A673 (cell line): ENCODE measurements around the gene MIDN. TPM values are rescaled to one million over a fixed set of nuclear protein-coding genes. Genes with fewer than 3 reads are reported as not detected.

Experiments used
- BruUV-seq: library from RNA; stranded (reverse); fragments of 400-500 nt; replicated peaks from 2 replicates; lab custom pipeline; 2021; lab: Mats Ljungman, UMichigan
- CTCF ChIA-PET: fragments of 300-600 bp; sonication (Branson Sonifier 250); formaldehyde crosslinking; loops from one replicate; lab custom pipeline; 2022; ENCODE audit warnings: antibody characterized with exemption; lab: Charles Lee
- POLR2A ChIA-PET: fragments of 300-600 bp; sonication (Branson Sonifier 250); formaldehyde crosslinking; loops from one replicate; lab custom pipeline; 2022; ENCODE audit warnings: antibody characterized with exemption; ENCODE audit not compliant: low non-redundant PET; lab: Charles Lee
- DNase-seq: peaks from one replicate; pipeline ENCODE4 v3.0.0-alpha.2; 2015; ENCODE audit warnings: low spot score
- H3K27ac ChIP-seq: fragments of 200-600 bp; sonication (generic); 2 replicates; pipeline ENCODE4 v1.5.1; 2016; ENCODE audit warnings: mixed run types, low read depth, mild to moderate bottlenecking, mixed read lengths, antibody characterized with exemption, low read length; ENCODE audit not compliant: poor library complexity, severe bottlenecking
- H3K27me3 ChIP-seq: fragments of 200-600 bp; sonication (generic); replicated peaks from 2 replicates; pipeline ENCODE4 v1.6.1; 2017; ENCODE audit warnings: mixed run types, low read depth, mild to moderate bottlenecking, mixed read lengths, antibody characterized with exemption, low read length; ENCODE audit not compliant: insufficient read depth, poor library complexity
- H3K36me3 ChIP-seq: fragments of 200-600 bp; sonication (generic); 2 replicates; pipeline ENCODE4 v1.6.1; 2016; ENCODE audit warnings: mixed run types, mild to moderate bottlenecking, mixed read lengths, antibody characterized with exemption, low read length; ENCODE audit not compliant: insufficient read depth, poor library complexity, severe bottlenecking
- H3K4me1 ChIP-seq: fragments of 200-600 bp; sonication (generic); 2 replicates; pipeline ENCODE4 v1.6.1; 2017; ENCODE audit warnings: mixed run types, mild to moderate bottlenecking, mixed read lengths, antibody characterized with exemption, low read length; ENCODE audit not compliant: insufficient read depth, poor library complexity, severe bottlenecking
- H3K4me3 ChIP-seq: fragments of 200-600 bp; sonication (generic); 2 replicates; pipeline ENCODE4 v1.5.1; 2016; ENCODE audit warnings: low read depth, mixed run types, mild to moderate bottlenecking, mixed read lengths, low read length; ENCODE audit not compliant: poor library complexity, severe bottlenecking
- H3K9me3 ChIP-seq: fragments of 200-600 bp; sonication (generic); 2 replicates; pipeline ENCODE4 v1.6.1; 2016; ENCODE audit warnings: mixed run types, low read depth, mild to moderate bottlenecking, mixed read lengths, antibody characterized with exemption, low read length; ENCODE audit not compliant: poor library complexity, severe bottlenecking
- EZH2 ChIP-seq: fragments of 200-600 bp; sonication (generic); IDR thresholded peaks from 2 replicates; pipeline ENCODE4 v1.6.1; 2017; ENCODE audit warnings: borderline replicate concordance, low read depth, mild to moderate bottlenecking, mixed read lengths, antibody characterized with exemption, low read length; ENCODE audit not compliant: poor library complexity, severe bottlenecking
- intact Hi-C: fragments of 100-400 bp; cut with micrococcal nuclease; formaldehyde crosslinking; loops from one replicate; pipeline ENCODE4 v1.10.0; 2022; ENCODE audit not compliant: unreplicated experiment
- total RNA-seq: library from RNA; stranded (reverse); gene quantifications from 2 replicates; pipeline ENCODE4 v1.2.3, GENCODE V29; 2021
- TF ChIP-seq, protein P1 (sequence below): fragments of 300-800, 200-600 bp; sonication (generic); conservative IDR thresholded peaks from 2 replicates; pipeline ENCODE4 v1.5.1; 2017; ENCODE audit warnings: low read depth, mild to moderate bottlenecking, antibody characterized with exemption, low read length, moderate library complexity, mixed read lengths

Gene MIDN
- total RNA-seq, 1 experiment from 2014 or later, result 169 TPM

DNA sequence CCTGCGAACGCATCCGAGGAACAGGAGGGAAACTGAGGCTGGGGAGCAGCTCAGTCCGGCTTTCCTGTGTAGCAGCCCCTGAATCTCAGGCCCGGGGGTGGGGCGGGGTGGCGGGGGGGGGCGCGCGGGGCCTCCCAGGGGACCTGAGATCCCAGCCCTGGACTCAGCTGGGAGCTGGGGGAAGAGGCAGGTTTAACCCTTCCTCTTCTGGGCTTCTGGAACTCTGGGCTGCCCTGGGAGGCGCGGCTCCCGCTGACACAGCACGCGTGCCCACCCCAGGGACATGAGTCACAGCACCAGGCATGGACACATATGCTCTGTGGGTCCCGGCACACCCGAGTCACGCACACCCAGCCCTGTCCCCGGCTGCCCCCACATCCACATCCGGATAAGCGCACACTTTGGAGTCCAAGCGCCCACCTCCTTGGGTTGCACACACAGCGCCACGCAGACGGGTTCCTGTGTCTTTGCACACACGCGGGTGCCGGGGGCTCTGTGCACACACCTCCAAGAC is 17.3 kb downstream of the MIDN start:
- BruUV-seq, result no TSS peak
- Histone ChIP-seq H3K36me3 (peaks cover 6% of the 10 kb centered on the region), H3K9me3 (no peaks in the 10 kb centered on the region), H3K27me3 (no peaks in the 10 kb centered on the region), H3K4me1 (peaks cover 64% of the 10 kb centered on the region), H3K4me3 (peak overlapping the region; percentile 51), H3K27ac (peak overlapping the region; percentile 80)
- POLR2A ChIA-PET, result interaction anchor here (0.6 kb wide), 1 partner anchor 8 kb away, joined by 10 read pairs; no protein-coding TSS in a partner anchor
- TF ChIP-seq, protein P1, sequence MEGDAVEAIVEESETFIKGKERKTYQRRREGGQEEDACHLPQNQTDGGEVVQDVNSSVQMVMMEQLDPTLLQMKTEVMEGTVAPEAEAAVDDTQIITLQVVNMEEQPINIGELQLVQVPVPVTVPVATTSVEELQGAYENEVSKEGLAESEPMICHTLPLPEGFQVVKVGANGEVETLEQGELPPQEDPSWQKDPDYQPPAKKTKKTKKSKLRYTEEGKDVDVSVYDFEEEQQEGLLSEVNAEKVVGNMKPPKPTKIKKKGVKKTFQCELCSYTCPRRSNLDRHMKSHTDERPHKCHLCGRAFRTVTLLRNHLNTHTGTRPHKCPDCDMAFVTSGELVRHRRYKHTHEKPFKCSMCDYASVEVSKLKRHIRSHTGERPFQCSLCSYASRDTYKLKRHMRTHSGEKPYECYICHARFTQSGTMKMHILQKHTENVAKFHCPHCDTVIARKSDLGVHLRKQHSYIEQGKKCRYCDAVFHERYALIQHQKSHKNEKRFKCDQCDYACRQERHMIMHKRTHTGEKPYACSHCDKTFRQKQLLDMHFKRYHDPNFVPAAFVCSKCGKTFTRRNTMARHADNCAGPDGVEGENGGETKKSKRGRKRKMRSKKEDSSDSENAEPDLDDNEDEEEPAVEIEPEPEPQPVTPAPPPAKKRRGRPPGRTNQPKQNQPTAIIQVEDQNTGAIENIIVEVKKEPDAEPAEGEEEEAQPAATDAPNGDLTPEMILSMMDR, result no peak
- intact Hi-C loops, result loop anchor here (2.0 to 5.0 kb wide), 2 partner anchors 17 to 592 kb away; partner anchors contain the start of gene MIDN
- CTCF ChIA-PET, result interaction anchor here (3.7 kb wide), 1 partner anchor 22 kb away, joined by 149 read pairs; no protein-coding TSS in a partner anchor
- peak; percentile 78 for DNase-seq

DNA sequence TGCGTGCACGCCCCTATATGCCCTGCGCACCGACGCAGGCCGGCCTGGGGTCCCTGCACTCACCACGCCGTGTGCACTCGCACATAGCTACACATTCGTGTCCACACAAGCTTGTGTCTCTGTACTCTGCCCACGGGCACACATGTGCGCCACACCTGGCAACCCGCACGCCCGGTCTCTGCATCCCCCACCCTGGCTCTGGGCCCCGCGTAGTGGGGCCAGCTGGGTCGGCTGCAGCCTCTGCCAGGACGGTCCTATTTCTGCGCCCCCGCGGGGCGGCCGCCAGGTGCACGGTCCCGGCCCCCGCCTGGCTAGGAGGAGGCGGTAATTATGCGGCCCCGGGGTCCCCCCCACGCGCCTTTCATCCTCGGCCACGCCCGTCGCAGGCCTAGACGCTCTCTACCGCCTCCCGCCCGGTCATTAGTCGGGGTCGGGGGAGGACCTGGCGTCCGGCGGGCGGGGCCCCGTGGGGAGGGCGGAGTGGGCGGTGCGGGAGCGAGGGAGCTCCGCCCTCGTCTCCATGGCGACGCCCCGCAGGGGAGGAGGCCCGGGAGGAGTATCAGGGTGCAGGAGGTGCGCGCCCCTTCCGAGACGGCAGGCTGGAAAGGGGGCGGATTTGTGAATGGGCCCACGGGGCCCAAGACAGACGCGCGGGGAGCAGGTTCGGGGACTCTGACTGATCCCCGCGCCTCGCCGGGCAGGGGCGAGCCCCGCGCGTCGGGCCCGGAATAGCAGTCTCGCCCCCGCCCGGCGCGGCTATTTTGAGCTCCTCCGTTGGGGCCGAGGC is 17.9 kb downstream of the MIDN start:
- peaks cover 70% of the 10 kb centered on the region for H3K4me1 ChIP-seq
- H3K27me3 ChIP-seq, result no peaks in the 10 kb centered on the region
- intact Hi-C loops, result loop anchor here (2.0 to 5.0 kb wide), 2 partner anchors 18 to 591 kb away; partner anchors contain the start of gene MIDN
- ChIA-PET CTCF (interaction anchor here (0.6 to 3.7 kb wide), 9 partner anchors 9 to 603 kb away, joined by 3 to 149 read pairs (median 4); partner anchors contain the start of genes ATP5F1D and FAM174C), POLR2A (interaction anchor here (0.5 to 1.0 kb wide), 3 partner anchors 8 to 275 kb away, joined by 3 to 12 read pairs (median 10); no protein-coding TSS in a partner anchor)
- DNase-seq, result peak; percentile 84
- H3K4me3 ChIP-seq, result peak overlapping the region; percentile 51
- H3K9me3 ChIP-seq, result no peaks in the 10 kb centered on the region
- H3K27ac ChIP-seq, result peak overlapping the region; percentile 80
- H3K36me3 ChIP-seq, result peaks cover 13% of the 10 kb centered on the region
- TF ChIP-seq EZH2, result no peak
- TF ChIP-seq, protein P1, result no peak
- no TSS peak for BruUV-seq

DNA sequence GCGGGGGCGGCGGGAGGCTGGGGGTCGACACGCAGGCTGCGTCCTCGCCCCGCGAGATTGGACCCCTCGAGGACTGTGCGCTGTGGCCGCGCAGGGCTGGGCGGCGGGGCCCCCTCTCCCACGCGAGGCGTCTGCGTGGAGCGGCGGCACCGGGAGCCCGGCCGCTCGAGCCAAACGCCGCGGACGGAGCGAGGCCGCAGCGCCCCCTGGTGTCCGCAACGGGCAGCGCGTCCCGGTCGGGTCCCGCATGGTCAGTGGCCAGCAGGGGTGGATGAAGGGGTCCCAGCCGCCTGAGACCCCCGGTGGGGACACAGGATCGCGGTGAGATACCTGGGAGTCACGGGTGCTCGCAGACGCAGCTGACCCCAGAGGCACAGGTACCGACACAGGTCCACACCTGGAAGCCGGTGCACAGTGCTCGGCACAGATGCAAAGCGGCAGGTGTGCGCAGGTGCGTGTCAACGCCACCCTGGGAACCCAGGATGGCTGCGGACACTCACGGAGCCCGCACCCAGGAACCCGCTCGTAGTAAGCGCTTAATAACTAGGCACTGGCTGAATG is 18.6 kb downstream of the MIDN start:
- POLR2A ChIA-PET, result interaction anchor here (0.5 to 1.0 kb wide), 2 partner anchors 23 to 276 kb away, joined by 3 to 12 read pairs; no protein-coding TSS in a partner anchor

More for the DNA sequence above, 18.6 kb downstream of the MIDN start:
- peaks cover 19% of the 10 kb centered on the region for H3K36me3 ChIP-seq
- BruUV-seq, result no TSS peak
- no peak for DNase-seq
- peak overlapping the region; percentile 51 for H3K4me3 ChIP-seq
- CTCF ChIA-PET, result interaction anchor here (0.6 to 3.7 kb wide), 9 partner anchors 8 to 603 kb away, joined by 3 to 149 read pairs (median 4); partner anchors contain the start of genes ATP5F1D and FAM174C
- H3K27ac ChIP-seq, result peak overlapping the region; percentile 80
- H3K27me3 ChIP-seq, result no peaks in the 10 kb centered on the region
- no peak for TF ChIP-seq EZH2
- TF ChIP-seq, protein P1, result peak; percentile 84
- H3K4me1 ChIP-seq, result peaks cover 75% of the 10 kb centered on the region
- intact Hi-C loops, result loop anchor here (2.0 to 5.0 kb wide), 2 partner anchors 18 to 590 kb away; partner anchors contain the start of gene MIDN
- H3K9me3 ChIP-seq, result no peaks in the 10 kb centered on the region
